H9 (cell line): Measurements from ENCODE around the gene CCR3. TPM values are rescaled to one million over a fixed set of nuclear protein-coding genes. Genes with fewer than 3 reads are reported as not detected.

ENCODE experiments used
- DNase-seq: peaks from one replicate; pipeline ENCODE4 v3.0.0-alpha.2; 2017
- H2AFZ ChIP-seq: one replicate; pipeline ENCODE4 v1.6.1; 2013; ENCODE audit warnings: mild to moderate bottlenecking, low read length, control low read depth, moderate library complexity
- H2AK5ac ChIP-seq: 2 replicates; pipeline ENCODE4 v1.6.1; 2013; ENCODE audit warnings: low read length, control low read depth, mixed read lengths; ENCODE audit not compliant: insufficient read length
- H2BK120ac ChIP-seq: one replicate; pipeline ENCODE4 v1.6.1; 2013; ENCODE audit warnings: low read depth, mild to moderate bottlenecking, low read length, control low read depth, inconsistent platforms; ENCODE audit not compliant: poor library complexity, severe bottlenecking
- H2BK12ac ChIP-seq: 2 replicates; pipeline ENCODE4 v1.6.1; 2013; ENCODE audit warnings: low read length, control low read depth, mixed read lengths, low read depth; ENCODE audit not compliant: insufficient read length
- H2BK15ac ChIP-seq: 2 replicates; pipeline ENCODE4 v1.6.1; 2013; ENCODE audit warnings: low read depth, low read length, control low read depth
- H2BK20ac ChIP-seq: one replicate; pipeline ENCODE4 v1.6.1; 2013; ENCODE audit warnings: low read depth, mild to moderate bottlenecking, low read length, control low read depth, inconsistent platforms; ENCODE audit not compliant: poor library complexity, severe bottlenecking
- H2BK5ac ChIP-seq: 2 replicates; pipeline ENCODE4 v1.6.1; 2013; ENCODE audit warnings: low read length, control low read depth, mixed read lengths; ENCODE audit not compliant: insufficient read length
- H3K14ac ChIP-seq: 2 replicates; pipeline ENCODE4 v1.6.1; 2013; ENCODE audit warnings: low read length, control low read depth; ENCODE audit not compliant: insufficient read depth
- H3K18ac ChIP-seq: 2 replicates; pipeline ENCODE4 v1.6.1; 2013; ENCODE audit warnings: low read depth, mild to moderate bottlenecking, mixed read lengths, low read length, control low read depth; ENCODE audit not compliant: insufficient read length
- H3K23ac ChIP-seq: 2 replicates; pipeline ENCODE4 v1.6.1; 2013; ENCODE audit warnings: low read length, control low read depth, mixed read lengths, low read depth; ENCODE audit not compliant: insufficient read length
- H3K23me2 ChIP-seq: 2 replicates; pipeline ENCODE4 v1.6.1; 2013; ENCODE audit warnings: low read depth, mild to moderate bottlenecking, mixed read lengths, low read length, control low read depth; ENCODE audit not compliant: insufficient read length, poor library complexity, severe bottlenecking
- H3K27ac ChIP-seq: 2 replicates; pipeline ENCODE4 v1.5.1; 2013; ENCODE audit warnings: low read length, control low read depth, mixed read lengths, low read depth; ENCODE audit not compliant: insufficient read length
- H3K27me3 ChIP-seq: 2 replicates; pipeline ENCODE4 v1.6.1; 2013; ENCODE audit warnings: low read length, control low read depth, inconsistent platforms; ENCODE audit not compliant: insufficient read depth
- H3K4ac ChIP-seq: 2 replicates; pipeline ENCODE4 v1.6.1; 2013; ENCODE audit warnings: low read depth, mild to moderate bottlenecking, control low read depth, inconsistent platforms, low read length, moderate library complexity
- H3K4me1 ChIP-seq: 2 replicates; pipeline ENCODE4 v1.6.1; 2013; ENCODE audit warnings: low read length, control low read depth, inconsistent platforms; ENCODE audit not compliant: insufficient read depth
- H3K4me2 ChIP-seq: 2 replicates; pipeline ENCODE4 v1.6.1; 2013; ENCODE audit warnings: low read length, control low read depth, mixed read lengths; ENCODE audit not compliant: insufficient read length, insufficient read depth
- H3K56ac ChIP-seq: 2 replicates; pipeline ENCODE4 v1.6.1; 2013; ENCODE audit warnings: low read depth, mild to moderate bottlenecking, mixed read lengths, low read length, control low read depth; ENCODE audit not compliant: insufficient read length
- H3K79me1 ChIP-seq: 2 replicates; pipeline ENCODE4 v1.6.1; 2013; ENCODE audit warnings: low read depth, mild to moderate bottlenecking, moderate library complexity, low read length, control low read depth, inconsistent platforms; ENCODE audit not compliant: insufficient read depth, poor library complexity, severe bottlenecking
- H3K79me2 ChIP-seq: 2 replicates; pipeline ENCODE4 v1.6.1; 2013; ENCODE audit warnings: low read length, control low read depth, inconsistent platforms; ENCODE audit not compliant: insufficient read depth
- H3K9ac ChIP-seq: 2 replicates; pipeline ENCODE4 v1.6.1; 2013; ENCODE audit warnings: low read length, control low read depth, mixed read lengths; ENCODE audit not compliant: insufficient read length; ENCODE audit errors: extremely low read depth
- H3K9me3 ChIP-seq: one replicate; pipeline ENCODE4 v1.6.1; 2013; ENCODE audit warnings: low read depth, low read length, inconsistent platforms; ENCODE audit not compliant: control insufficient read depth
- H3T11ph ChIP-seq: one replicate; pipeline ENCODE4 v1.6.1; 2013; ENCODE audit warnings: mild to moderate bottlenecking, low read length, control low read depth, inconsistent platforms
- H4K20me1 ChIP-seq: one replicate; pipeline ENCODE4 v1.6.1; 2013; ENCODE audit not compliant: control insufficient read depth, insufficient read length, insufficient read depth
- H4K5ac ChIP-seq: 2 replicates; pipeline ENCODE4 v1.6.1; 2013; ENCODE audit warnings: low read depth, mild to moderate bottlenecking, mixed read lengths, low read length, control low read depth; ENCODE audit not compliant: insufficient read length
- H4K8ac ChIP-seq: replicated peaks from 2 replicates; pipeline ENCODE4 v1.6.1; 2013; ENCODE audit warnings: low read length, control low read depth, mixed read lengths, low read depth; ENCODE audit not compliant: insufficient read length
- H4K91ac ChIP-seq: 2 replicates; pipeline ENCODE4 v1.6.1; 2013; ENCODE audit warnings: low read depth, mild to moderate bottlenecking, moderate library complexity, mixed read lengths, low read length, control low read depth; ENCODE audit not compliant: insufficient read length
- H3K27ac Mint-ChIP-seq, 3 experiments: 2 replicates in 2 of 3; 3 replicates in 1 of 3; pipeline ENCODE4 v1.8.0; 2020 to 2021; ENCODE audit warnings: mixed read lengths in 3 of 3, mild to moderate bottlenecking in 1 of 3, moderate library complexity in 1 of 3
- H3K27me3 Mint-ChIP-seq: 2 replicates; pipeline ENCODE4 v1.8.0; 2021; ENCODE audit warnings: low read depth, mild to moderate bottlenecking, moderate library complexity, mixed read lengths
- H3K36me3 Mint-ChIP-seq, 3 experiments: 2 replicates in 2 of 3; 3 replicates in 1 of 3; pipeline ENCODE4 v1.8.0; 2020 to 2021; ENCODE audit warnings: low read depth in 3 of 3, mixed read lengths in 3 of 3; ENCODE audit not compliant: insufficient read depth in 1 of 3
- H3K4me1 Mint-ChIP-seq, 2 experiments: 2 replicates each; pipeline ENCODE4 v1.8.0; 2020; ENCODE audit warnings: mixed read lengths in 2 of 2
- H3K4me3 Mint-ChIP-seq, 2 experiments: 2 replicates in 1 of 2; 3 replicates in 1 of 2; pipeline ENCODE4 v1.8.0; 2020 to 2021; ENCODE audit warnings: mild to moderate bottlenecking in 2 of 2, mixed read lengths in 2 of 2, moderate library complexity in 1 of 2
- H3K9me3 Mint-ChIP-seq, 2 experiments: 2 replicates in 1 of 2; 3 replicates in 1 of 2; pipeline ENCODE4 v1.8.0; 2020; ENCODE audit warnings: mild to moderate bottlenecking in 2 of 2, mixed read lengths in 2 of 2, moderate library complexity in 1 of 2
- WGBS: extraction: QIAGEN DNeasy Blood & Tissue Kit; methylation state at CpG from one replicate; pipeline ENCODE4 v1.1.7; 2013; ENCODE audit warnings: missing lambda C conversion rate, low lambda C conversion rate, mixed read lengths; ENCODE audit not compliant: insufficient read length; ENCODE audit errors: extremely low coverage; 5-methylcytosine and 5-hydroxymethylcytosine counted together
- total RNA-seq: library from RNA; stranded (reverse); gene quantifications from 2 replicates; pipeline ENCODE4 v1.2.1, GENCODE V29; 2021
- TF ChIP-seq, protein P1 (sequence below): fragments of 200-600 bp; sonication (generic); conservative IDR thresholded peaks from 3 replicates; pipeline ENCODE4 v1.8.0; 2021; ENCODE audit warnings: antibody characterized with exemption, mild to moderate bottlenecking

Gene CCR3
- total RNA-seq, 1 experiment from 2014 or later = not detected

DNA sequence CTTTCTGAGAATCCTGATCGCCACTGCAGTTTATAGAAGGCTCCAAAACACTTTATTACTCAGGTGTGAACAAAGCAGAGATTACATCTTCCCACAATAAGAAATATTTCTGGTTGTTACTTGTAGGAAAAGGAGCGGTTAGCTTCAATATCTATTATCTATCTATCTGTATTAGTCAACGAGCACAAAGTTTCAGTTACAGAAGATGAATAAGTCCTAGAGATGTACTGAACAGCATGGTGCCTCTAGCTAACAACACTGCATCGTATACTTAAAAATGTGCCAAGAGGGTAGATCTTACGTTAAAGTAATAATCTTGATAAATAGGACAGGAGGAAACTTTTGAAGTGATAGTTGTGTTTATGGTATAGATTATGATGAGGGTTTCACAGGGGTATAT, 10.9 kb upstream of the CCR3 start:
- Histone ChIP-seq H3K4me2 (no peak overlapping the region), H4K20me1 (no peaks in the 10 kb centered on the region), H4K91ac (no peak overlapping the region), H3K79me2 (no peaks in the 10 kb centered on the region), H3K4ac (no peak overlapping the region), H3K4me1 (no peaks in the 10 kb centered on the region), H2AK5ac (no peak overlapping the region), H2BK20ac (no peak overlapping the region), H3K14ac (no peak overlapping the region), H2BK120ac (no peak overlapping the region), H4K8ac (no peak overlapping the region), H2BK15ac (no peak overlapping the region), H3K9me3 (no peaks in the 10 kb centered on the region), H3K27ac (no peak overlapping the region), H2BK5ac (no peak overlapping the region), H3T11ph (no peak overlapping the region), H3K9ac (no peak overlapping the region), H4K5ac (no peak overlapping the region), H3K79me1 (no peaks in the 10 kb centered on the region), H3K23me2 (no peaks in the 10 kb centered on the region), H3K23ac (no peak overlapping the region), H3K56ac (no peak overlapping the region), H2BK12ac (no peak overlapping the region), H3K18ac (no peak overlapping the region), H2AFZ (no peak overlapping the region), H3K27me3 (no peaks in the 10 kb centered on the region)
- Mint-ChIP-seq H3K4me1 (no peaks in the 10 kb centered on the region), H3K9me3 (peaks cover 2 to 3% of the 10 kb centered on the region in 2 experiments; a peak in 3 of 5 replicates), H3K4me3 (no peak overlapping the region), H3K27me3 (peaks cover 6% of the 10 kb centered on the region; the same call in 1 of the 2 replicates), H3K36me3 (no peaks in the 10 kb centered on the region), H3K27ac (no peak overlapping the region)
- TF ChIP-seq, protein P1, sequence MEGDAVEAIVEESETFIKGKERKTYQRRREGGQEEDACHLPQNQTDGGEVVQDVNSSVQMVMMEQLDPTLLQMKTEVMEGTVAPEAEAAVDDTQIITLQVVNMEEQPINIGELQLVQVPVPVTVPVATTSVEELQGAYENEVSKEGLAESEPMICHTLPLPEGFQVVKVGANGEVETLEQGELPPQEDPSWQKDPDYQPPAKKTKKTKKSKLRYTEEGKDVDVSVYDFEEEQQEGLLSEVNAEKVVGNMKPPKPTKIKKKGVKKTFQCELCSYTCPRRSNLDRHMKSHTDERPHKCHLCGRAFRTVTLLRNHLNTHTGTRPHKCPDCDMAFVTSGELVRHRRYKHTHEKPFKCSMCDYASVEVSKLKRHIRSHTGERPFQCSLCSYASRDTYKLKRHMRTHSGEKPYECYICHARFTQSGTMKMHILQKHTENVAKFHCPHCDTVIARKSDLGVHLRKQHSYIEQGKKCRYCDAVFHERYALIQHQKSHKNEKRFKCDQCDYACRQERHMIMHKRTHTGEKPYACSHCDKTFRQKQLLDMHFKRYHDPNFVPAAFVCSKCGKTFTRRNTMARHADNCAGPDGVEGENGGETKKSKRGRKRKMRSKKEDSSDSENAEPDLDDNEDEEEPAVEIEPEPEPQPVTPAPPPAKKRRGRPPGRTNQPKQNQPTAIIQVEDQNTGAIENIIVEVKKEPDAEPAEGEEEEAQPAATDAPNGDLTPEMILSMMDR = no peak
- no peak for DNase-seq
- 100% methylated on average over 1 of the region's 5 CpGs for WGBS
